Measurements from ENCODE around the gene HDC.

The HDC gene

DNA sequence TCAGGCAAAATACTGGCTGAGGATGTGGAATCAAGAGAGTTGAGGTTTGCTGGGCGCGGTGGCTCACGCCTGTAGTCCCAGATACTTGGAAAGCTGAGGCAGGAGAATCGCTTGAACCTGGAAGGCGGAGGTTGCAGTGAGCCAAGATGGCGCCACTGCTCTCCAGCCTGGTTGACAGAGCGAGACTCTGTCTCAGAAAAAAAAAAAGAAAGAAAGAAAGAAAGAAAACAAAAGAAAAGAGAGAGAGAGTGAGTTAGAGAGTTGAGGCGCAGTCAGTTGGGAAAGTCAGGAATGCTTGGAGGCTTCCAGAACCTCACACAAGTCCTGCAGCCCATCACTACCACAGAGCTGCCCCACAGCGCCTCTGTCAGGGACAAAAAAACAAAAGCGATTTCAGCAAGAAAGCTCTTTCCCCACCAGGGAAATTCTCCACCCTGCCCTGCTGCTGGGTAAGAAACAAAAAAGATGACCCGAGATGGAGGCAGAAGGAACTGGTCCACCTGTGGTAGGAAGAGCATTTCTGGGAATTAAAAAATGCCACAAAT is 13.8 kb downstream of the HDC start:
- no peak for DNase-seq

DNA sequence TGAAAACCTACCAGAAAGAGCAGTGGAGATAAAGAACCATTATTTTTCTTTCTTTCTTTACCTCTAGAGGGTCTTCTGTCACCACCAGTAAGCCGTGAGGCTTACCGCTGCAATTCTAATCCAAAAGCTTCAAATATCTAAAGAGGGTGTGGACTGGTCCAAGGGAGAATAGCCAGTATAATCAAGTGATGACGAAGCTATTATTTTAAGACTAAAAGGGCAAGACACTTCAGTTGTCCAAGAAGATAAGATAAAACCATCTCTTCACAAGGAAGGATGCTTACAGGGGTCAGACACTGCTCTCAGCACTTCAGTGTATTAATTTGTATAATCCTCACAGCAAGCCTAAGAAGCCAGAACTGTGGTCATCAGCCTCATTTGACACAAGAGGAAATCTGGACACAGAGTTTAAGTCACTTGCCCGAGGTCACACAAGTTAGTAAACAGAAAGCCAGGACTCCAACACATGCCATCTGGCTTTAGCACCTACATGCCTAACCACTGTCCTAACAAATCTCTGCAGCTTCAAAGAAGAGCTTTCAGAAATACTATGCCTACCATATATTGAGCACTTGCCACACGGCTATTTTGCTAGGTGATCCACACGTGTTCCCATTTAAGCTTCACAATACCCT is 14.6 kb downstream of the HDC start:
- no peak for DNase-seq

DNA sequence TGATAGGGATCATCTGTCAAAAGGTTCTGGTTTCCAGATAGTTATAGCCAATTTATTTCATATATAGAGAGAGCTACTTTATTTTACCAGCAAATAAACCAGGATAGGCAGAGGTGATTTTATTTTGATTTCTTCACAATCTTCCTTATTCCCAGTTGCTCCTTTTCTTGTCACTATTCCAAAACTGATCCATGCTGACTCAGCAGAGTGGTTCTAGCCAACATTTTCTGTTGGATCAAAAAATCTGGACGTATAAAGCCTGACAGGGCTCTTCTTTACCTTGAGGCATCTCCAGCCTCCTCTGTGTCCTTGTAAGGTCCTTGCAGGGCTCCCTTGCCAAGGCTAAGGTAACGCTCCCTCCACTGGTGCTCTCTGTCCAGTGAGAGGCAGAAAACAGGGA is 15.8 kb downstream of the HDC start:
- DNase-seq, result no peak

DNA sequence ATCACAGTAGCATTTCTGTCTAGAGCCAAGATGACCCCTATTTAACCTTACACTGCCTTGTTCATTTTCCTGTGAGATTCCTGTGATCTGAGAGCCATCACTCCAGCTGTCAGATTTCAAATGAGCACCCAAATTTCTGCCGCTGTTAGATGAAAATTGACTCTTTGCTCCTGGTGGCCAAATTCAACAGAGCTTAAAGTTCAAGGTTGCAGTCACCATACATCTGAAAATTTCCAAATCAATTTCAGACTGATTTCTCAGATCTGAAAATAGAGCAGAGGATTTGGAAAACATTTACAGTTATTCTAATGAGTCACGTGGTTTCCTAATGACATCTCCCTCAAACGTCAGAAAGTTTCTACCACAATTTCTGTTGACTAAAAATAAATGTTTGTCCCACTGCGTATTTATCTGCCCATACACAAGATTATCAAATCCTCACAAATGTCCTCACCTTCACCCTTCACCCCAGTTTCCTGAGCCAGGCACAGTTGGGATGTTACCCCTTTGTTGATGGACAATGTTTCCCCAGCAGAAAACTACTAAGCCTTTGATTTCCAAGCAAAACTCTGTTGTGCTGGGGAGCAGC is 16.4 kb downstream of the HDC start:
- DNase-seq, result no peak

DNA sequence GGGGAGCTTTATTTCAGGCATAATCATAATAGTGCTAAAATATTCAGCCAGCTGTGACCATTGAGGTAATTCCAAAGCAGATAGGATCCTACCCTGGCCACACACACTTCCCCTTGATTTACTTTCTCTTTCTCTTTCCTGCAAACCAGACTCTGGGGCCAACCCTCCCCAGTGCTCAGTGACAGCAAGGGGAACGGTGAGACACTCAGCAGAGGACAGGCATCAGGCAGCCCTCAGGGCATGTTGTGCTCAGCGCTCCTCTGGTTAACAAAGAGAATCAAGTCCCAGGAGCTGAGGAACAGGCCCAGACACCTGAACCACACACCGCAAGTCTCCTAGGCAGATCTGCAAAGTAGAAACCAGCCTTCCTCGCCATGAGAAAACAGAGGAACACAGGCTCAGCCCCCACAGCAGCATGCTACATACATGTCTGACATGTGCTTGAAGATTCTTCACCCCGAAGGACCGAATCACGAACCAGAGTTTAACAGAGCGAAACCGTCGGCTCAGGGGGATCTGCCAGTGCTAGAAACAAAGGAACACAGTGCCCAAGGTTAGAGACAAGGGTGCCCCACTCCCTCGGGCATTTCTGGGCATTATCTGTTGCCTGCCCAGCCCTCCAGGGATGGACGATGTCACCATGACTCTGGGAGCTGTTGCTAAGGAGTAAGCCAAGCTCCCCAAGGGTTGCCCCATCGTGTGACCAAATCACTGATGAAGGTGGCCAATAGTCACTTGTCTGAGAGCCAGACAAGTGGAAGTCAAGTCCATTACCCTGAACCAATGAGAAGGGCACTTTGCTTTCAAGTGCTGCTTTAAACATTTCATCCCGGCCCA is 17.5 kb downstream of the HDC start:
- DNase-seq, result peak; percentile 49

GRCh38 chr15:50246631-50247030 is 18.9 kb downstream of the HDC start:
- no peak for DNase-seq

GRCh38 chr15:50244959-50245624 is 20.4 kb downstream of the HDC start:
- DNase-seq, result no peak

DNA sequence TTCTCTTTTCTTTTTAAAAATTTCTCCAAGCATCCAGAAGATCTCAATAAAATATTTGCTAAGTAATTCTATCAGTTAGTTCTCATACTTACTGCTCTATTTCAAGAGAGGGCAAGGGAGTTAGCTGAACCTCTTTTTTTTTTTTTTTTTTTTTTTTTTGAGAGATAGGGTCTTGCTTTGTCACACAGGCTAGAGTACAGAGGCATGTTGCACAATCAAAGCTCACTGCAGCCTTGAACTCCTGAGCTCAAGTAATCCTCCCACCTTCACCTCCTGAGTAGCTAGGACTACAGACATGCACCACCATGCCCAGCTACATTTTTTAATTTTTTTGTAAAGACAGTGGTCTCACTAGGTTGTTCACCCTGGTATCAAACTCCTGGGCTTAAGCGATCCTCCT is 21.4 kb downstream of the HDC start:
- no peak for DNase-seq

DNA sequence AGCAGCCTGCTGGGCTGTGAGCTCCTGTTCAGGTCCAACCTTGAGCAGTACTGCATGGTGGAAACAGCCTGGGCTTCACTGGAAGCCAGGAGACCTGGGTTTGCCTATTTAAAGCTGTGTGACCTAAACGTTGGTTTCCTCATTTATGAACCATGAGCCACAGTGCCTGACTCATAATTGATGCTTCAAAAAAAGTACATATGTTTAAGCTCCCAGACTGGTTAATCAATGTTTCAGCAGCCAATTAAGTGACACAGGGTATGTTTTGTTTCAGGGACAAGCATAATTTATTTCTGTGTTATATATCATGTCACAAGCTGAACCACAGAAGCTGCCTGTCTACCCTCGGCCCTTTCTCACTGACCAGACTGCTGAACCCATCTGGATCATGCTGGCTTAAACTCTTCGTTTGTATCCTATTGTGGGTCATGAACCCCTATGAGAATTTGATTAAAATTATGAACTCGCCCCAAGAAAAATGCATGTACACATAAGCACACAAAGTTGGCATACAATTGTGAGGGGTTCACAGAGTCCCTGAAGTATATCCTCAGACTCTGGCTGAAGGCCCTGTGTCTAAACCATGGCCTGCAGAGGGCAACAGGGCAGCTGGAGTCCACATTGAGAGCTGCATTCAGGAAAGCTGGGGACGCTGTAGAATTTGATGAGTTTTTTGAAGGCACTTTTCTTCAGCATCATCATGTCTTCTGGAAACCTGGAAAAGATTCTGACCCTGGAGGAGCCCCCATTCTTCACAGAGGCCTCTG is 23.7 kb downstream of the HDC start:
- no peak for DNase-seq

- DNase-seq, result no peak
Observed at GRCh38 chr15:50238255-50238654, 27.3 kb downstream of the HDC start.

DNA sequence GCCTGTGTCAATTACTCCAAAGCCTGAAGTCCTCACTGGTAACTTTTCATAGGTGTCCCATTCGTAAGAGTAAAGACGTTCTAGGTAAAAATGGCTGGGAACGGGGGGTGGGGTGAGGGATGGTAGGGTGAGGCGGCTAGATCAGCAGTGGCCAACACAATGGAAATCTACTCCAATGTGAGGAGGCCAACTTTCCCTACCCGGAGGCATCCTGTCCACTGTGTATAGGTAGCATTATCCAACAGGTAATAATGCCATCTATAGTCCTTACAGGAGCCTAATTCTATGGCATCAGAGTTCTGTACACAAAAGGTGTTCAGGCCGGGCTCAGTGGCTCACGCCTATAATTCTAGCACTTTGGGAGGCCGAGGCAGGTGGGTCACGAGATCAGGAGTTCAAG is 29.1 kb downstream of the HDC start:
- DNase-seq, result no peak

DNA sequence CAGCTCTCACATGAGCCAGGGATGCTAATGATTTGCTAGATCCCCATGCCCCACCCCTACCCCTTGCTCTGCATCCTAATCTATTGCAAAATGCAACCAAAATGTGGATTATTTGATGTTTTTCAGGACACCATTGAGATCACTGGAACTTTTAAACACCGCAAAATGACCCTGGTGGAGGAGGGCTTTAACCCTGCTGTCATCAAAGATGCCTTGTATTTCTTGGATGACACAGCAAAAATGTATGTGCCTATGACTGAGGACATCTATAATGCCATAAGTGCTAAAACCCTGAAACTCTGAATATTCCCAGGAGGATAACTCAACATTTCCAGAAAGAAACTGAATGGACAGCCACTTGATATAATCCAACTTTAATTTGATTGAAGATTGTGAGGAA is 29.7 kb downstream of the HDC start:
- no peak for DNase-seq

DNA sequence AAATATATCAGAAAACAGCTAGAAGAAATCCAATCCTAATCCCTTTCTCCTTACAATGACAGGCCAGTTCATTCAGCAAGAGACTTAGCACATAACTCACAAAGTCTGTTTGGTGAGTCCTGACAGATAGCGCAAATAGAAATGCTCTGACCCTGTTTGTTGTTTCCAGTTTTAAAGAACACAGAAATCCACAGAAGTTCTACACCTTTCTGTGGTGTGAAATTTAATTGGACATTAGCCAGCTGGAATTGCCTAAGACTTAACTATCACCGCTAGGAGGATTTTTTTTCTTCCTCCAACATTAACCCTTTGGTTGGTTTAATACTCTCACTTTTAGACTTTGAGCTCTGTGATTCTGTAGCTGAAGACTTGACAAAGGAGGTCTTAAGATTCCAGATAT is 30.8 kb downstream of the HDC start:
- no peak for DNase-seq

DNA sequence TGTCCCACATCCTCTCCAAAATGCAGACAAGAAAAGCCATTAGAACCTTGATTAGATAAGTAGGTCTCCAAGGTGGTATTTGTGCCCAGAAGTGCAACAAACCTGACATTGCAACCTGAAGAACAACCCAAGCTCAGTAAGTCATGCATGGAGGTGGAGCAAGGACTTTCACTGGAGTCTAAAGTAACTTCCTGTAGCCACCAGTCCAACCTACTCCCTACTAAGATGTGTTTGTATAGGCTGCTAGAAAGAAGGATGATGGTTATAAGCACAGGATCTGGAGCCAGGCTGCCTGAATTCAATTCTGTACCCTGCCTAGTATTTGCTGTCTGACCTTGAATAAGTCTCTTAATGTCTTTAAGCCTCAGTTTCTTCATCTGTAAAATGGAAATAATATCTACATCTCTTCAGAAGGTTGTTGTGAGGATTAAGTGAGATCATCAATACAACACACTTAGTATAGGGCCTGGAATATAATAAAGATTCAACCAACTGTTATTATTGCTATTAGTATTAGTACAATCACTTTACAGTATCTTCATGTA is 32.3 kb downstream of the HDC start:
- DNase-seq, result no peak

GRCh38 chr15:50232791-50233190 is 32.7 kb downstream of the HDC start:
- DNase-seq, result no peak

DNA sequence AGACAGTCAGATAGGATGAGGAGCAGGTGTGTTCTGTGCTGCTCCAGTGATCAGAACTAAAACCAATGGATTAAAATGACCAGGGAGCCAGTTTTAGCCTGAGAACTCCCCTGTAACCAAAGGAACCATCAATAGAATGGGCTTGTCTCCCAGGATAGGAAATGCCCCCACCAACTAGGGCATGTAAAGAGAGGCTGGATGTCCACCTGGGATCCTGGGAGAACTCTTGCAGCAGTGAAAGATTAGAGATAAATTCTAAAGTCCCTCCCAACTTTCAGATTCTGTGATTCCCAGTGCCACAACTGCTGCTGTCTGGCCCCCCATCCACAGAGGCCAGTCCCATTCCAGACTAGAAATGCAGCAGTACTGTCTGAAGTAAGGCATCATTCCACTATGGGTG is 33.8 kb downstream of the HDC start:
- DNase-seq, result no peak

GRCh38 chr15:50229336-50229735 is 36.2 kb downstream of the HDC start:
- DNase-seq, result no peak

DNA sequence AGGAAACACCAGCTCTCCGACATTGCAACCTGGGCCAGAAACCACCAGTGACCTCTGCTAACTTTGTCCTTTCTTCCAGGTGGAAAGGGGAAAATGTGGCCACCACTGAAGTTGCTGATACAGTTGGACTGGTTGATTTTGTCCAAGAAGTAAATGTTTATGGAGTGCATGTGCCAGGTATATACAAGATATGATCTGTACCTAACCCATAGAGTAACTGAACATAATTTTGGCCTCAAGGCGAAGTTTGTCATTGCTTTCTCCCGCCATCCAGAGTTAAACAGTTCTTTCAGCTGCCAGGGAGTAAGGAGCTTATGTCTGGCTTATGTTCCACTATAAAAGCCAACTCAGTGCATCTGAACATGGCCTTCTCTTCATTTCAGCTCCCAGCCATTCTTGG is 36.7 kb downstream of the HDC start:
- DNase-seq, result no peak

DNA sequence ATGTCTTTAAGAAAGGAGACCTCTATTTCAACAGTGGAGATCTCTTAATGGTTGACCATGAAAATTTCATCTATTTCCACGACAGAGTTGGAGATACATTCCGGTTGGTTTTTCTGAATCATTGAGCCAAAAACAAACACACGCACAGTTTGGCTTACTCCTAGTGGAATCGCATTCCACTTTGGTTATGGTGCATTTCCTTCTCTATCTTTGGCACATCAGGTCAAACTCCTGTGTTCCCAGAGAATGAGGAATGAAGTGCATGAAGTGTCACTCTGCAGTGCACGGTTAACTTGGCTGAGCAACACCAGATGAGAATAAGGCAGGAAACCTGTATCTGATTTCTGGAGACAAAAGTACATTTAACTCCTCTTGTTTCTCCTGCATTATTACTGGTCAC is 38.5 kb downstream of the HDC start:
- no peak for DNase-seq

GRCh38 chr15:50225938-50226337 is 39.6 kb downstream of the HDC start:
- DNase-seq, result no peak

GRCh38 chr15:50225057-50225456 is 40.5 kb downstream of the HDC start:
- DNase-seq, result no peak

- DNase-seq, result no peak
Observed at GRCh38 chr15:50224606-50225005, 40.9 kb downstream of the HDC start.

Measured in activated naive CD4-positive, alpha-beta T cell treated with Interleukin-2 at 50 U/mL for 16 hours (primary cell).